SK-N-MC (cell line): ENCODE measurements around the gene MANF.

ENCODE experiments used
- EZH2 ChIP-seq: fragments of 200-600 bp; sonication (generic); IDR thresholded peaks from one replicate; pipeline ENCODE4 v1.6.1; 2017; ENCODE audit warnings: antibody characterized with exemption
- FOXP2 ChIP-seq: optimal IDR thresholded peaks from 2 replicates; pipeline ENCODE3; 2011; ENCODE audit warnings: mild to moderate bottlenecking, moderate library complexity; ENCODE audit not compliant: insufficient read depth; ENCODE audit errors: extremely low read length, control extremely low read depth
- POLR2AphosphoS5 ChIP-seq: IDR thresholded peaks from 2 replicates; pipeline ENCODE4 v1.6.1; 2012; ENCODE audit warnings: mild to moderate bottlenecking, low read depth, low read length, borderline replicate concordance

DNA sequence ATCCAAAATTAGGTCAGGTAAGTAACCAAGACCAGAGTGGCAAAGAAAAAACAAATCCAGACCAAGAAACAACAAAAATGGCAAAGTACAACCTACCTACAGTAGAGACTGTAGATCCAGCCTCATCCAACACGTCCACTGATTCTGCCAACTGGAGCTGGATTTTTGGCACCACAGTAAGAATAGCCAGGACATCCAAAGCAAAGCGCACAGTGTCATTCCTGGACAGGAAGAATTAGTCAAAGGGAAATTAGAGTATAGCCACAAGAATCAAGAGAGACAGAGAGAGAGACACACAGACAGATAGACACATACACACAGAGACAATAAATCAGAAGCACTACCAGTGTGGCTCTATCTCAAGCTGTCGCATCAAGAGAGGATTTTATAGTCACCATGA is 37.1 kb downstream of the MANF start:
- no peak for TF ChIP-seq EZH2
- no peak for TF ChIP-seq POLR2AphosphoS5
- no peak for TF ChIP-seq FOXP2
